ENCODE results near the gene WDR62.

The WDR62 gene

GRCh38 chr19:36140304-36141038 is 85.8 kb downstream of the WDR62 start (continued):
- TF ChIP-seq REST (tag by site-specific recombination; IDR thresholded peaks at IDR 0.05), result peak; percentile 21; the same call in 1 of the 2 replicates
- TF ChIP-seq ZFP69B (tag by site-specific recombination; IDR thresholded peaks at IDR 0.05), result peak; percentile 31; the same call in 1 of the 2 replicates
- TF ChIP-seq ZXDB (tag by site-specific recombination; IDR thresholded peaks at IDR 0.05), result peak; percentile 14
- no peak for TF ChIP-seq ZNF169 (tag by site-specific recombination; IDR thresholded peaks at IDR 0.05)
- peak; percentile 91 for TF ChIP-seq KLF10 (tag by site-specific recombination; IDR thresholded peaks at IDR 0.05)
- no peak for TF ChIP-seq ZNF175 (tag by site-specific recombination; IDR thresholded peaks at IDR 0.05)
- no peak for TF ChIP-seq ZNF174 (tag by site-specific recombination; IDR thresholded peaks at IDR 0.05)
- no peak for TF ChIP-seq MZF1 (tag by site-specific recombination; IDR thresholded peaks at IDR 0.05; ENCODE audit: borderline replicate concordance)
- TF ChIP-seq ZNF24 (tag by site-specific recombination; IDR thresholded peaks at IDR 0.05), result no peak
- no peak for TF ChIP-seq ZNF18 (tag by site-specific recombination; IDR thresholded peaks at IDR 0.05)
- TF ChIP-seq ZEB2 (tag by site-specific recombination; IDR thresholded peaks at IDR 0.05), result no peak
- peak; percentile 29 for TF ChIP-seq ZBTB48 (tag by site-specific recombination; IDR thresholded peaks at IDR 0.05)
- TF ChIP-seq ZSCAN16 (tag by site-specific recombination; IDR thresholded peaks at IDR 0.05), result 0 out of 2 replicates have a peak, but pooled peaks have one; percentile 12
- no peak for TF ChIP-seq ZNF623 (tag by site-specific recombination; IDR thresholded peaks at IDR 0.05)
- peak; percentile 54 for TF ChIP-seq EGR2 (tag by site-specific recombination; IDR thresholded peaks at IDR 0.05; ENCODE audit: low read depth)
- TF ChIP-seq ZNF121 (tag by site-specific recombination; IDR thresholded peaks at IDR 0.05), result no peak
- peak; percentile 44; the same call in 1 of the 2 replicates for TF ChIP-seq HIC1 (tag by site-specific recombination; IDR thresholded peaks at IDR 0.05)
- TF ChIP-seq ZNF561 (tag by site-specific recombination; IDR thresholded peaks at IDR 0.05; ENCODE audit: borderline replicate concordance), result no peak
- TF ChIP-seq ZBTB11 (tag by site-specific recombination; conservative IDR thresholded peaks at IDR 0.05; ENCODE audit: low read depth), result peak; percentile 80
- no peak for TF ChIP-seq ZNF777 (tag by site-specific recombination; IDR thresholded peaks at IDR 0.05; ENCODE audit: borderline replicate concordance)
- peak; percentile 53; the same call in 1 of the 2 replicates for TF ChIP-seq ZNF423 (tag by site-specific recombination; IDR thresholded peaks at IDR 0.05)
- no peak for TF ChIP-seq ZNF140 (tag by site-specific recombination; IDR thresholded peaks at IDR 0.05)
- peak; percentile 82 for TF ChIP-seq ZBTB8A (tag by site-specific recombination; IDR thresholded peaks at IDR 0.05)
- no peak for TF ChIP-seq TCF7L2 (IDR thresholded peaks at IDR 0.05; ENCODE audit: borderline replicate concordance, low read depth, low read length)
- 0 out of 2 replicates have a peak, but pooled peaks have one; percentile 19 for TF ChIP-seq ZNF660 (tag by site-specific recombination; IDR thresholded peaks at IDR 0.05)
- TF ChIP-seq ATF2 (tag by site-specific recombination; IDR thresholded peaks at IDR 0.05; ENCODE audit: low read depth), result no peak
- TF ChIP-seq SP2 (tag by site-specific recombination; IDR thresholded peaks at IDR 0.05), result peak; percentile 5

Data from HEK293 (cell line).